GM18502 (cell line): Measurements from ENCODE around the gene MAMLD1.

Experiments
- ATAC-seq: cut with Tn5 transposase; IDR thresholded peaks from one replicate; pipeline ENCODE4 v1.9.1; 2021; ENCODE audit warnings: mild to moderate bottlenecking; ENCODE audit not compliant: unreplicated experiment, poor library complexity

Gene MAMLD1

DNA sequence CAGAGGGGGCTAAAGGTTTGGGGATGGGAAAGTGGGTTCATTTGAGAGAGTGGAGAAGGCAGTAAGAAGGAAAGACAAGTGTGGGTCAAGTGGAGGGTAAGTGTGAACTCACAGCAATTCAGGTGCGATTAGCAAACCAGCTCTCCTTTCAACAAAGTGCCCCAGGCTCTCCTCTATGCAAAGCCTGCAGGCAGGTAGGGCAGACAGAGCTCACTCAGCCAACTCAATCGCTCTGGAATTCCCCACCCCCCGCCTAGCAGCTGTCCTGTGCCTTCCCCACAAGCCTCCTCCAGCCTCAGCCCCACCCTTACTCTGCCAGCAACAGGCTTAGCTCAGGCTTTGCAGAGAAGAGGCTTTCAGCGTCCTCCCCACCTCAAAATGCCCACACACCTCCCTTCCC lies 14.8 kb upstream of the MAMLD1 start:
- no peak for ATAC-seq

DNA sequence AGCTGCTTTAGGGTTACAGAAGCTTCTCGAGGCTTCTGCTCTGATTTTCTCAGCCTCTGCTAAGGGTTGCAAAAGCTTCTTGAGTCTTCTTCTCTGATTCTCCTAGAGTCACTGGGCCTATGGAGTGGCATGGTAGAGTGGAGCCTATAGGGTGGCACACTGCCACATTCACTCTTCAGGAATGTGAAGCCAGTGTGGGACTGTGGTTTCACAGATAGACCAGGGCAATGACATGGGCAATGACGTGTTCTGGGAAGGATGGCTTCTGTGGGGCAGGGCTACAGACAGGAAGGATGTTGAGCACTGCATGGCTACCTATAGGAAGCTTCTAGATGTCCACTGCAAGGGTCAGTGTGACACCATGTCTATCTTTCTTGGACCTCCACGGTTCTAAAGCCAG lies 11.0 kb upstream of the MAMLD1 start:
- ATAC-seq: no peak

DNA sequence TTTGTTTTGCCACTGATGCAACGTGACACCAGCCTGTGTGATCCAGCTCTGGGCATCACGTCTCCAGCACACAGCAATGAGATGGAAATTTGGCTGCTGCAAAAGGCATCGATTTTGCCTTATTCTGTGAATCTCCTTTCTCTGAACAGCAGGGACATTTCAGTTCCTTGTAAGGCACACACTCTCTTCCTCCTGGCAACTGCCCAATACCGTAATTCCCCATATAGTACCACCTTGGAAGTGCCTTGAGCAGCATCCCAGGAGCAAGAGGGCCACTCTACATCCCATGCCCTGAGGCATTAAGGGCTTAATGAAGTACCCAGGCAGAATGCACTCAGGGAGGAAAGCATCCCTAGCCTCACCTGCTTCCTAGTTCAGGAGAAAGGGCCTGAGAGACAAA lies 10.5 kb upstream of the MAMLD1 start:
- no peak for ATAC-seq

DNA sequence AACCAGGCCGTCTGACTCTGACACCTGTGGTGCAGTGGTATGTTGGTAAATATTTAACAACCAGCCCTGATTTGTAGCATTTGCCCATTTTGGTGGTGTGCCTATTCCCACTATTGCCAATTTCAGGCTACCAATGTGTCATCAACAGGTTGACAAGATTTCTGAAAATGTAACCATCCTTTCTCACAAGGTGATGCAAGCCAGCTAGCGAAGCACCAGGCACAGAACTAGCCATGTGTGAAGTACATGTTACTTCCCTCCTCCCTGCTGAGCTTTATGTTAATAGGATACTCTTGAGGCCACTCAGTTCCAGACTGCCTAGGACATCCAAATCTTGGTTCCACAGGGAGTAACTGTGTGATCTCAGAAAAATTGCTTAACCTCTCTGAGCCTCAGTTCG lies 7.2 kb upstream of the MAMLD1 start:
- no peak for ATAC-seq

DNA sequence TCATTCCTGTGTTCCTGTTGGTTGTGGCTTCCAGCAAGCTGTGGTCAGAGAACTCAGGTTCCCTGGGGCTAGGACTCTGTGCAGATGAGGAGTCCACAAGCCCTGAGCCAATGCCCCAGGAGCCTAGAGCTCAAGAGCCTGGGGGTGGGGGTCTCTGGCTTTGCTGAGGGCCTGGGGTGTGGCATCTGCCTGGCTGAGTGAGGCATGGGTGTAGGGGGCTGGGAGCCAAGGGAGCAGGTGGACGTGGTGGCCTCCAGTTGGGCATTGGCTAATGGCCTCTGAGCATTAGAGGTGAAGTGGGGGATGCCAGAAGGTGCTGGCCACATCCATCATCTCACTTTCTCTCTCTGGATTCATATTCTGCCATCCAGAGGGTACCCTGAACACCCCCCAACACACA lies 5.3 kb upstream of the MAMLD1 start:
- ATAC-seq: no peak

DNA sequence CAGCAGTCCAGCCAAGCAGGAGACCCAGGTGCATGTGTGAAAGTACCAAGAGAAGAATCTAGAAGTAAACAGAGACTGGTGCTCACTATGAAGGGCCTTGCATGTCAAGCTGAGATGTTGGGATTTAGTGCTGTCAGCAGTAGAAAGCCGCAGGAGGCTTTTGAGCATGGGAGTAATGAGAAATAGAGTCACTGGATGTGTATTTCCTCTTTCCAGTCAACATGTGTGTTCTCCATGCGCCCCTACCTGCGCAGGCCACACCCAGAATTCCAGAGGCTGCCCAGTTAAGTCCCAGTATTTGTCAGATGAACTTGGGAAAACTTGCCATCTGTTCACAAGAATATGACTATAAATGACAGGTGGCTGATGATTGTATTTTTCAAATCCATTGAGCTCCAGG lies 4.5 kb upstream of the MAMLD1 start:
- ATAC-seq: no peak

DNA sequence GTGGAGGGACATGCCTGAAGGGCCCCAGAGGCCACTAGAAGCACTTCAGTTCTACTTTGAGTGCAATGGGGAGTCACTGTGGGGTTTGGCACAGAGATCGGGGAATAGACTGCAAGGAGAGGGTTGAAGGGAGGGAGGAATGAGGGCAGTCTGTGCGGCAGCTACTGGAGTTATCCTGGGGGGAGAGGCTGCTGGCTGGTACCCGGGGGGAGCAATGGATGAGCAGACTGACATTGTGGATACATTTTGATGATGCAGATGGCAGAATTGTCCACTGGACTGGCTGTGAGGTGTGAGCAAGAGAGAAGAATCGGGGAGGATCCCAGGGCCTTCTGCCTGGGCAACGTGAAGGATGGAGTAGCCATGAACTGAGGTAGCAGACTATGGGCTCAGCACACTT lies 2.8 kb upstream of the MAMLD1 start:
- no peak for ATAC-seq

DNA sequence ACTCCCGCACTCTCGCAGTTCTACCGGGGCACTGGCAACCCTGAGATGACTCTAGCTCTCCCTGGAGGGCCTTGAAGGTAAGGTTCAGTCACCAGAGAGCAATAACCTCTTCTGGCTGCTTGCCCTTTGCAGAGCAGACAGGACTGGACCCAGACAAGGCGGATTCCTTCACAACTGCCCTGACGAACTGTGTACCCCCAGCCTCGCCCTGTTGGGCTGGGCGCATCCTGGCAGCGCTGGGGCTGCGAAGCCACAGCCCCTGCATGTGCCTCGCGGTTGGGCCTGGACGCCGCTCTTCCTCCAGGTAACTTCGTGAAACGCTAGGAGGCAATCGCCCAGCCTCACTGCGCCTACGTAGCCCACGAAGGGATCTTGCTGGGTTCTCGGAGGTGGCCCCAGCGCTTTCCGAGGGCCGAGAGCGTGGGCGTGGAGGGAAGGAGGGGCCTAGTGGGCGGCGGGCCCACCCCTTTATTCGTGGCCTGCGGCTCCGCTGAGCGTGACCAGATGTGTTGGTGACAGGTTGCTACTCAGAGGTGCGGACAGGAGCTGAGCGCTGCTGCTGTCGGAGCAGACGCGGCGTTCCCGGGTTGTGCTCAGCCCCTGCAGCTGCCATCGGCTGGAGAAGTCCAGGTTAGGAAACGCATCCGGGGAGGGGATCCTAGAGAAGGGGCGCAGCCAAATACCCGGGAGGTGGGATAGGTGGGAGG lies 1.9 kb upstream of the MAMLD1 start:
- ATAC-seq: no peak

DNA sequence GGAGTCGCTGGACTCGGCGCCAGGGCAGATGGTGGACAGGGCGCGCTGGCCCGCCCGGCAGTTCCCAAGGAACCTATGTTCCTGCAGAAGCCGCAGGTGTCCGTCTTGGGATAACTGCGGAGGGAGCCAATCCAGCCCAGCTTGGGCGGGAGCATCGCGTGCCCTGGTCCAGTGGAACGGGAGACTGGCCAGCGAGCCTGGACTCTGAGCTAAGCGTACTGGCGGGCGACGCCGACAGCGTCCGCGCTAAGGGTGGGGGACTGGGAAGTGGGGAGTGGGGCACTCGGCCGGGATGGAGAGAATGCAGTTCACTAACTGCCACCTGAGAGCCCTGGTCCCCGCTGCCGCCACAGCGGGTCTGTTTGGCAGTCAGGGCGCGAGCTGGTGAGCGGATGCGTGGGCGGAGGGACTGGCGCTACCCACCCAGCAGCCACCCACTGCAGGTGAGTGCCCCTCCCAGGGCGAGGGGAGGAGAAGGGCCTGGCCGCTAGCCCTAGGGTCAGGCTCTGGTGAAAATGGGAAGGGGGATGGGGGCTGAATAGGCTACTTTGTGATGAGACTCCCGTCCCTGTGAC lies 1.3 kb upstream of the MAMLD1 start:
- no peak for ATAC-seq

DNA sequence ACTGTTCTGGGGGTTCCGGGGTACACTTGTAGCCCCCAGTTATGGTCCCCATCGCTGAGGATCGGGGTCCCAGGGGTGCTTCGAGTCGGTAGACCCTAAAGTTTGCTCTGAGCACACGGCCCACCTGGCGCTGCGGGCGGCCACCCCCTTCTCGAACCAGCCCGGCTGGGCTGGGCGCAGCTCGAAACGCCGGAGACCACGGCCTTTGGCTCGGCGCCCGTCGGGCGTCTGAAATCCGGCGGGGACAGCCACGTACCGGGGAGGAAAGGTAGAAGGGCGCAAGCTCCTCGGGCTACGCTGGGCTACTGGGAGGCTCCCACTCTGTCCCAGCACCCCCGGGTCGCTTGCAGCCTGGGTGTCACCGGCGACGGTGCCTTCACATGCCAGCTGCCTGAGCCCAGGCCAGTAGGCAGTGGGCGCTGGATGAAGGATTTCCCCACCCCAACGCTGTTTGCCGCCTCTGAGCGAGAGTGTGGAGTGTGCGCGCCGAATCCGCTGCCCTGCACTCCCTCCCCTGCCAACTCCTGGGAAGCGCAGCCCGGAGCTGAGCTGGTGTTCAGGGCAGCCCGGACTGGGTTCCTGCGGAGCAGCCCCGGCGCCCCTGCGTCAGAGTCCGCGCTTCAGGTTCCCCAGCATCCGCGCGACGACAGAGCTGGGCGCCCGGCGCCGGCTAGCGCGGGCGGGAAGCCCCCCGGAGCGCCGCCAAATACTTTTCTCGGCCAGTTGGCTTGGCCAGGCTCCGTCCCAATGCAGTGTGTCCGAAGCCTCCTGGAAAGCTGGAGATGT lies 637 bp downstream of the MAMLD1 start:
- ATAC-seq: no peak

DNA sequence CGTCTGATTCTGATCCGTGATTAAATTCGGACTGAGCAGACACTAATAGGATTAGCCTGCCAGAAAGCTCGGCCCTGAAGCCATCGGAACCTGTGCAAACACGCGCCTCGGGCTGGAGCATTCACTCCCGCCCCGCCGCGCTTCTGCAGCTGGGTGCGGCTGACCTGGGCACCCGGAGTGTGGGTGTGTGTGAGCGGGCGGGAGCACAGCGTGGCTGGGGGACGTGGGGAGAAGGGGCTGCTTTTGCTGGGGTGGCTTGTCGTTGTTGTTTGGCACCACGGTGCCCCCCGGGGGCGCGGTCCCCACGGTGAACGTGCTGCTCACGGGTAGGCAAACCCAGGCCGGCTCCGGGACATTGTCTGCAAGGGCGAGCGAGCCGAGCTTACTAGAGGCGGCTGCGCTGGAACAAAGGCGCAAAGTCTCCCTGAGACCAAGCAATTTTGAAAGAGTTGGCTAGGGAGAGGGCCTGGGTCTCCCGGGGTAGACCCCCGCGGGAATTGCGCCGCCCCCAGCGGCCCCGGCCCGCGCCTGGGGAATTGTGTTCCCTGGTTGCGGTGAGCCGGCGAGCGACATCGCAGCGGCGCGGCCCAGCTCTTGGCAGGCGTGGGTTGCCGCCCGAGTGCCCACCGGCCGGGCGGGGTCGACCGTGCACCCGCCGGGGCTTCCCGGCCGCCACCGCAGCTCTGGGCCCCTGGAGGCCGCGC lies 1.4 kb downstream of the MAMLD1 start:
- no peak for ATAC-seq

DNA sequence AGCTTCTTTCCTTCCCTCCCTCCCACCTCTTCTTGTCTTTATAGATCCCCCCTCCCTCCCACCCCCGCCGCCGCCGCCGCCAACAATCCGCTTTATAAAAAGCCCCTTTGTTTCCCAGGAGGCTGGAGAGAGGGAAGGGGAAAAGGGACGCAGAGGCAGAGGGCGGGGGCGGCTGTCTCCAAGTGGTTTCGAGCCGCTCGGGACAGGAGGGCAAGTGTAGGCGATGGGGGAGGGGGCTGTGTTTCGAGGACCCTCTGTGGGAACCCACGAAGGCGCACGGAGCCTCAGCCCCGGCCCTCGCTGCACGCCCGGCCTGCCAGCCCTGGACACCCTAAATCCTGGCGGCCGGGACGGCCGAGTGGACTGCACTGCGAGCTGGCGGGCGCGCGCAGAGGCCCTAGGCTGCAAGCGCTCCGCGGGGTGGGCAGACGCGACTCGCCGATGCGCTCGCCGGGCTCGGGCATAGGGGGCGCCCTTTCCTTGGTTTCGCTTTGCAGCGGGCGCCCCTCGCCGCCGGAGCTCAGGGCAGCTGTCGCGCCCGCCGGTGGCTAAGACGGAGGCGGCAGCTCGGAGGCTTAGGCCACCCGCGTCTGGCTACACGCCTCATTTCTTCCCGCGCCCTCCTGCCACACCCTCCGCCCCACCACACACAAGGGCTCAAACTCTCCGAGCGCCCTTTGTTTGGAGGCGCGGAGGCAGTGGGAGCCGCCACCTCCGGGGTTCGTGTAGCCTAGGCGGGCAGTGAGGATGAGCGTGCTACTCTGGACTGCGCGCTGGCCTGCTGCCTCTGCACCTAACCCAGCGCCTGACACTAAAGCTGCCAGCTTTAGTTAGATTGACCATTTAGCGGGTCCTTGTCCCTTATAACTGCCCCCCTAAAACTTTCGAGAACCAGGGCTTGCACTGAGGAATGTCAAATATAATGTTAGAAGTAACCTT lies 2.2 kb downstream of the MAMLD1 start:
- ATAC-seq: no peak

DNA sequence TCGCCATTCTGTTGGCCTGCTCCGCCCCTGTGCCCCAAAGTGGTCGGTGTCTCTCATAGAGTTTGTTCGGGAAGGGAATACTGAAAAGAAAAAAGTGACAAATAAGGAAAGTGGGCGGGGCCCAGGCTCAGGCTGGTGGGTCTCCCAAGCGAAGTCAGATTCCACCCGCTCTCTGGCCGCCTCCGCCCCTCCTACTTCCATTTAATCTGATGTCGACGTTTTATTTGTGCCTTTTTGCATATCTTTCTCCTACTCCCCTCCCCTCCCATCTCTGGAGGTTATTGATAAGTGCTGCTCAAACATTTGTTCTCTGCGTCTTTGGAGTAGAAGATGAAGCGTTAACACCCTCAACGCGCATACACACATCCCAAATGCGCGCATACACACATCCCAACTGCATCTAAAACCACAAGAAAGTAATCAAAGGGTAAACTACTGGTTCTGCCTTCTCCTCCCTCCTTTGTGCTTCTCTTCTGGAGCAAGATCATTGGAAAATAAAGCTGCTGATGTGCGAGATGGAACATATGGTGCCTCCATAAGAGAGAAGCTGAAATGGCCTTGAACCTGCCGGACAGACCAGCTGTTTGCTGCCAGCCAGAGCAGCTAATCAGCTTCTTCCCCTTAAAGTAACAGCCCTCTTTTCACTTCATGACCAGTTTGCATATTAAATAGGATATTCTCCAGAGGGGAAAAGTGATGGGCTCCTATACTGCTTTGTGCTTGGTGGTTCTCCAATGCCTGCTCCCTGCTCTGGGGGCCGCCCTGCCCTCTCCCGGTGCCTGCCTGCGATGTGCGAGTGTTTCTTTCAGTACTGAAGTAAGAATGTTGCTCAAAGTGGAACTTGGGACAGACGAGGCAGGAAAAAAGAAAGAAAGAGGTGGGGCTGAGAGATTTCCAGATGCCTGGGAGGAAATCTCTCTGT lies 3.1 kb downstream of the MAMLD1 start:
- ATAC-seq: no peak

DNA sequence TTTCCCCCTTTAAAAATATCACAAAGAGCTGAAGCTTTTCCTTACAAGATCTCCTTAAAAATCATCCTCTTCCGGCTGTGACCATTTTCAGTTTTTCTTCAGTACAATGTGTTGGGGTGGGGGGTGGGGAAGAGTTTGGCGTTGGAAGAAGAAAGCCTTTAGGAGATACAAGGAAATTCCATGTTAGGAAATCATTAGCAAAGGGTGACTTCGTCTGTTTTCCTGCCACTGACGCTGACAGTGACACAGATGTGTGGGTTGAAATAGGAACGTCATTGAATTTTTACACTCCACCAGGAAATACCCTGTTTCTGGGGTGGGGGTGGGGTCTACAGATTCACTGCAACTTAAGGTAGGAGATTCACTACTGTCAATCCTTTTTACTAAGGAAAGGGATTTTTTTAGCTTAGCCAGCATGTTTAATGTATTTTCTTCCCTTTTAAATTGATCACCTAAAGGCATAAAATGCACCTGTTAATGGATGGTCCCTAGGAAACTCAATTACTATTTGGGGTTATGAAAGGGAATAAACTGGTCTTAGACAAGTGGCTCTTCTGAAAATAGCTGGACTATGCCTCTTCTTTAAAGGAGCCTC lies 3.9 kb downstream of the MAMLD1 start:
- ATAC-seq: no peak

DNA sequence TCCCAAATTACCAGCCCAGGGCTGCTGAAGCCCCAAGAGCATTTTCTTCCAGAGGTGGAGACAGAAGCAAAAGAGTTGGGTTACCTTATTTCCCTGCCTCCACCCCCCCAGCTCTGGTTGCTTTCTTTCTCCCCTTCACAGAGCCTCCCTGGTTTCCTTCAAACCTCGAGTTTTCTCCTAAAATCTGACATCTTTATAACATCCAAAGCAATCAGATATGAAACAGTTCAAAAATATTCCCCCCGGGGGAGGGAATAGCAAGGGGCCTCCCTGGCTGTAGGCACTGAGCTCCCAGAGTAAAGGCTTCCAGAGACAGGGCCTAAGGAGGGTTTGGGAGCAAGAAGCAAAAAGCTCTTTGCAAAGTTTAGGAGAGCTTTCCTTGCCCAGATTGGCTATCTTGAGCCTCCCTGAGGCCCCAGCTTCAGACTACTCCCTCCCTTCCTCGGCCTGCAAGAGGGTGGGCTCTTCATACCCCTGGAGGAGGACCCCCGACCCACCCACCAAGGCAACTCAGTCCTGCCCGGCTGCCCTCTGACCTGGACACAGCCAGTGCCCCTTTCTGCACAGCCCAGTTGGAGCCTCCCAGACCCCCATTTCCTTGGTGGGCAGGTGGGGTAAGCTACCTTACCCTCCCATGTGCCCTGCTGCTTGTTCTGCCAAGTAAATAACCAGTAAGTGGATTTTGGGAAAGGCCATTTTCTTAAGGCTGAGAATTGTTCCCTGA lies 7.6 kb downstream of the MAMLD1 start:
- ATAC-seq: no peak

DNA sequence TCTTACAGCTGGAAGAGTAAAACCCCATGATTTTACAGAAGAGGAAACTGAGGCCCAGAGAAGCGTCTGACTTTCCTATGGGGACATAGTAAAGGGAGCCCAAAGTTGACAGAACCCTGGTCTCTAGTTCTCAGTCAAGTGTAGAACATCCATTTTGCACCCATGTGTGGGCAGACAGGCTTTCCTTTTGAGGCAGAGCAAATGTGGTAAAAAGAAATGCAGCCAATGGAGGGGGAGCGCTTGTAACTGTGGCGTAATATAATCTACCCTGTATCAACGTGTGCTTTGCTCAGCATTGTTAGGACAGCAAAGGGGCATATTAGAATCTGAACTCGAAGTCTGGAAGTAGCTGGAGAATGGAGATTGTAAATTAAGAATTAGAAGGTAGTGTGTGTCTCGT lies 8.8 kb downstream of the MAMLD1 start:
- no peak for ATAC-seq

DNA sequence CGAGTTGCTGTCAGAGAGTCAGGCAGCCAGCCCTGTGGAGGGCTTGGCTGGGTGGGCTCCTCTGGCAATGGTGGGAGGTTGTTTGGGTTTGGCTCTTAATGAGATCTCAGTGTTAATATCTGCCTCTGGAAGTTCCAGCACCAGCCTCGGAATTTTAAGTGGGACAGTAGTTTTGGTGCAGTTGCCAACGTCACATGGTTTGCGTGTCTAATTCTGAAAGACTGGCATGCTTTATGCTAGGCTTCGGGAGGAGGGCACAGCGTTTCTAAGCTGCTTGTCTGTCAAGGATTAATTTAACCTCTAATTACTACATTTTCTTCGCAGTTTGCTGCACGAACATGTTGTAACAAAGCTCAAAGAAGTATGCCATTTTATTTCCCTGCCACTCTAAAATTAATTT lies 9.2 kb downstream of the MAMLD1 start:
- ATAC-seq: no peak

DNA sequence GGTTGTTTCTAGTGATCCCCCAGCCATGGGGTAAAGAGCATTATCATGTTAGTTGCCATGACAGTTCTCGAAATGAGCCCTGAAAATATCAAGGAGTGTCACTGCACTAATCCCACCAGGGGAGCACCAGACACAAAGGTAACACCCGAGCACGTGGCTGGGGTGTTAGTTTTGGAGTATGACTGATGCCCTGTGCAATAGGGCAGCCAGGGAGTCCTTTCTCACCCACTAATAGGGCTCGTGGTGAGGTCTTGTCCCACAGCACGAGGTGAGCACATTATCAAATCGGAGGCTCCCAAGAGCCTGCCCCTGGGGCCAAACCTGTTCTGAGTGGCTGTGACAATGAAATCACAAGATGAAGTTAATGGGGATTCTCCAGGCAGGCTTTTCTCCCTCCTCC lies 9.6 kb downstream of the MAMLD1 start:
- ATAC-seq: no peak
